T-helper 1 cell treated with Interleukin-12 subunit alpha and Interleukin-12 subunit beta and Interleukin-4 antibody, amounts not matched to agents 30 μg/mL and 1 μg/mL, for 36 hours (primary cell): ENCODE data around the gene HLTF.
A peak's percentile ranks its signal among the peaks of the same experiment; 100 is the strongest.

Experiments used
- H3K27ac Mint-ChIP-seq: one replicate; pipeline ENCODE4 v1.8.0; 2021; ENCODE audit warnings: mild to moderate bottlenecking, mixed read lengths
- H3K27me3 Mint-ChIP-seq: one replicate; pipeline ENCODE4 v1.8.0; 2021; ENCODE audit warnings: low read depth, mixed read lengths
- H3K36me3 Mint-ChIP-seq: one replicate; pipeline ENCODE4 v1.8.0; 2021; ENCODE audit warnings: low read depth, mixed read lengths
- H3K4me1 Mint-ChIP-seq: one replicate; pipeline ENCODE4 v1.8.0; 2021; ENCODE audit warnings: low read depth, mixed read lengths
- H3K4me3 Mint-ChIP-seq: one replicate; pipeline ENCODE4 v1.8.0; 2021; ENCODE audit warnings: mild to moderate bottlenecking, moderate library complexity, mixed read lengths
- H3K9me3 Mint-ChIP-seq: one replicate; pipeline ENCODE4 v1.8.0; 2021; ENCODE audit warnings: mixed read lengths

HLTF gene

GRCh38 chr3:149086232-149086988 is at the start of gene HLTF:
HLTF (minus strand) TSS chr3:149086533; CDS start chr3:149086336, 197 bp downstream.
- H3K9me3 Mint-ChIP-seq = no peaks in the 10 kb centered on the region
- no peaks in the 10 kb centered on the region for H3K27me3 Mint-ChIP-seq
- H3K27ac Mint-ChIP-seq = peak within 1 kb of the TSS; percentile 81
- peaks cover 19% of the 10 kb centered on the region for H3K4me1 Mint-ChIP-seq
- peaks cover 9% of the 10 kb centered on the region for H3K36me3 Mint-ChIP-seq
- peak within 1 kb of the TSS; percentile 95 for H3K4me3 Mint-ChIP-seq

GRCh38 chr3:149134575-149134974 is 48.2 kb upstream of the HLTF start:
- peaks cover 26% of the 10 kb centered on the region for H3K4me1 Mint-ChIP-seq

GRCh38 chr3:149131589-149131988 is 45.3 kb upstream of the HLTF start:
- Mint-ChIP-seq H3K4me3 (peak overlapping the region; percentile 73), H3K36me3 (peaks cover 8% of the 10 kb centered on the region), H3K27me3 (peaks cover 15% of the 10 kb centered on the region), H3K27ac (peak overlapping the region; percentile 28), H3K9me3 (no peaks in the 10 kb centered on the region), H3K4me1 (peaks cover 29% of the 10 kb centered on the region)

More at GRCh38 chr3:149134575-149134974, 48.2 kb upstream of the HLTF start:
- Mint-ChIP-seq H3K36me3 (peaks cover 8% of the 10 kb centered on the region), H3K4me3 (no peak overlapping the region), H3K27me3 (no peaks in the 10 kb centered on the region), H3K9me3 (no peaks in the 10 kb centered on the region), H3K27ac (no peak overlapping the region)

GRCh38 chr3:149129326-149130205 is 43.2 kb upstream of the HLTF start, which contains the start of gene HPS3:
HPS3 (plus strand) TSS chr3:149129638; CDS start chr3:149129724, 86 bp downstream.
- Mint-ChIP-seq H3K27me3 (peaks cover 31% of the 10 kb centered on the region), H3K27ac (peak within 1 kb of the TSS; percentile 78), H3K36me3 (peaks cover 9% of the 10 kb centered on the region), H3K4me1 (peaks cover 28% of the 10 kb centered on the region), H3K9me3 (no peaks in the 10 kb centered on the region), H3K4me3 (peak within 1 kb of the TSS; percentile 87)

GRCh38 chr3:149128821-149129220 is 42.5 kb upstream of the HLTF start:
- peak overlapping the region; percentile 75 for H3K27ac Mint-ChIP-seq
- peaks cover 7% of the 10 kb centered on the region for H3K36me3 Mint-ChIP-seq
- H3K4me1 Mint-ChIP-seq = peaks cover 27% of the 10 kb centered on the region
- peaks cover 37% of the 10 kb centered on the region for H3K27me3 Mint-ChIP-seq
- peak overlapping the region; percentile 87 for H3K4me3 Mint-ChIP-seq
- no peaks in the 10 kb centered on the region for H3K9me3 Mint-ChIP-seq

GRCh38 chr3:149122721-149123578 is 36.6 kb upstream of the HLTF start:
- Mint-ChIP-seq H3K4me3 (no peak overlapping the region), H3K27me3 (peaks cover 37% of the 10 kb centered on the region), H3K27ac (no peak overlapping the region), H3K9me3 (no peaks in the 10 kb centered on the region), H3K36me3 (peaks cover 1% of the 10 kb centered on the region), H3K4me1 (peaks cover 4% of the 10 kb centered on the region)

- peaks cover 4% of the 10 kb centered on the region for H3K4me1 Mint-ChIP-seq
- no peak overlapping the region for H3K4me3 Mint-ChIP-seq
- no peak overlapping the region for H3K27ac Mint-ChIP-seq
- H3K36me3 Mint-ChIP-seq = peaks cover 1% of the 10 kb centered on the region
- peaks cover 19% of the 10 kb centered on the region for H3K27me3 Mint-ChIP-seq
- H3K9me3 Mint-ChIP-seq = no peaks in the 10 kb centered on the region
These were observed 34.0 kb upstream of the HLTF start for GRCh38 chr3:149120051-149120972.

GRCh38 chr3:149119466-149119865 is 33.1 kb upstream of the HLTF start:
- no peaks in the 10 kb centered on the region for H3K36me3 Mint-ChIP-seq
- H3K27ac Mint-ChIP-seq = no peak overlapping the region
- H3K4me3 Mint-ChIP-seq = no peak overlapping the region
- H3K27me3 Mint-ChIP-seq = peaks cover 11% of the 10 kb centered on the region
- H3K9me3 Mint-ChIP-seq = no peaks in the 10 kb centered on the region
- peaks cover 4% of the 10 kb centered on the region for H3K4me1 Mint-ChIP-seq

GRCh38 chr3:149118724-149119123 is 32.4 kb upstream of the HLTF start:
- H3K4me3 Mint-ChIP-seq = no peak overlapping the region
- H3K9me3 Mint-ChIP-seq = no peaks in the 10 kb centered on the region
- H3K27ac Mint-ChIP-seq = no peak overlapping the region
- no peaks in the 10 kb centered on the region for H3K36me3 Mint-ChIP-seq
- H3K27me3 Mint-ChIP-seq = peaks cover 6% of the 10 kb centered on the region
- H3K4me1 Mint-ChIP-seq = peaks cover 3% of the 10 kb centered on the region

- Mint-ChIP-seq H3K36me3 (no peaks in the 10 kb centered on the region), H3K4me3 (no peak overlapping the region), H3K27ac (no peak overlapping the region), H3K4me1 (no peaks in the 10 kb centered on the region), H3K9me3 (no peaks in the 10 kb centered on the region), H3K27me3 (no peaks in the 10 kb centered on the region)
These were observed 28.8 kb upstream of the HLTF start for GRCh38 chr3:149115114-149115513.

GRCh38 chr3:149114458-149114857 is 28.1 kb upstream of the HLTF start:
- no peaks in the 10 kb centered on the region for H3K9me3 Mint-ChIP-seq
- H3K27me3 Mint-ChIP-seq = no peaks in the 10 kb centered on the region
- H3K36me3 Mint-ChIP-seq = no peaks in the 10 kb centered on the region
- H3K27ac Mint-ChIP-seq = no peak overlapping the region
- H3K4me1 Mint-ChIP-seq = no peaks in the 10 kb centered on the region
- H3K4me3 Mint-ChIP-seq = no peak overlapping the region

- no peak overlapping the region for H3K27ac Mint-ChIP-seq
- peaks cover 40% of the 10 kb centered on the region for H3K27me3 Mint-ChIP-seq
- H3K4me3 Mint-ChIP-seq = no peak overlapping the region
- no peaks in the 10 kb centered on the region for H3K36me3 Mint-ChIP-seq
- H3K4me1 Mint-ChIP-seq = no peaks in the 10 kb centered on the region
- peaks cover 10% of the 10 kb centered on the region for H3K9me3 Mint-ChIP-seq
These were observed 18.2 kb upstream of the HLTF start for GRCh38 chr3:149104484-149104883.

GRCh38 chr3:149101641-149102040 is 15.3 kb upstream of the HLTF start:
- H3K4me3 Mint-ChIP-seq = no peak overlapping the region
- peaks cover 39% of the 10 kb centered on the region for H3K27me3 Mint-ChIP-seq
- no peak overlapping the region for H3K27ac Mint-ChIP-seq
- no peaks in the 10 kb centered on the region for H3K36me3 Mint-ChIP-seq
- peaks cover 9% of the 10 kb centered on the region for H3K9me3 Mint-ChIP-seq
- H3K4me1 Mint-ChIP-seq = no peaks in the 10 kb centered on the region
